Activated naive CD4-positive, alpha-beta T cell treated with anti-CD3 and anti-CD28 coated beads, Interleukin-2, amount 50 U/mL, for 24 hours (primary cell): ENCODE data around the gene PRDM7.

Experiments used
- H3K27ac Mint-ChIP-seq: one replicate; pipeline ENCODE4 v1.8.0; 2021; ENCODE audit warnings: mild to moderate bottlenecking, mixed read lengths
- H3K27me3 Mint-ChIP-seq: one replicate; pipeline ENCODE4 v1.8.0; 2021; ENCODE audit warnings: mixed read lengths
- H3K36me3 Mint-ChIP-seq: one replicate; pipeline ENCODE4 v1.8.0; 2021; ENCODE audit warnings: mixed read lengths
- H3K4me1 Mint-ChIP-seq: one replicate; pipeline ENCODE4 v1.8.0; 2021; ENCODE audit warnings: mixed read lengths
- H3K4me3 Mint-ChIP-seq: one replicate; pipeline ENCODE4 v1.8.0; 2021; ENCODE audit warnings: mild to moderate bottlenecking, mixed read lengths
- H3K9me3 Mint-ChIP-seq: one replicate; pipeline ENCODE4 v1.8.0; 2021; ENCODE audit warnings: mixed read lengths

Gene PRDM7

DNA sequence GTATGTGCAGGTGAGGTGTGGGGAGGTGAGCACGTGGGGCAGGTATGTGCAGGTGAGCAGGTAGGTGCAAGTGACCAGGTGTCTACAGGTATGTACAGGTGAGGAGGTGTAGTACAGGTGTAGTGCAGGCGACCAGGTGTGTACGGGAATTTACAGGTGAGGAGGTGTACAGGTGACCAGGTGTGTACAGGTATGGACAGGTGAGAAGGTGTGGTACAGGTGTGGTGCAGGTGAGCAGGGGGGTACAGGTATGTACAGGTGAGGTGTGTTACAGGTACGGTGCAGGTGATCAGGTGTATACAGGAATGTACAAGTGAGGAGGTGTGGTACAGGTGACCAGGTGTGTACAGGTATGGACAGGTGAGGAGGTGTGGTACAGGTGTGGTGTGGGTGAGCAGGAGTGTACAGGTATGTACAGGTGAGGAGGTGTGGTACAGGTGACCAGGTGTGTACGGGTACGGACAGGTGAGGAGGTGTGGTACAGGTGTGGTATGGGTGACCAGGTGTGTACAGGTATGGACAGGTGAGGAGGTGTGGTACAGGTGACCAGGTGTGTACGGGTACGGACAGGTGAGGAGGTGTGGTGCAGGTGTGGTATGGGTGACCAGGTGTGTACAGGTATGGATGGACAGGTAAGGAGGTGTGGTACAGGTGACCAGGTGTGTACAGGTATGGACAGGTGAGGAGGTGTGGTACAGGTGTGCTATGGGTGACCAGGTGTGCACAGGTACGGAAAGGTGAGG is 45.0 kb downstream of the PRDM7 start:
- H3K9me3 Mint-ChIP-seq = no peaks in the 10 kb centered on the region
- H3K4me1 Mint-ChIP-seq = no peaks in the 10 kb centered on the region
- no peaks in the 10 kb centered on the region for H3K27me3 Mint-ChIP-seq
- H3K36me3 Mint-ChIP-seq = peaks cover 9% of the 10 kb centered on the region
- H3K4me3 Mint-ChIP-seq = no peak overlapping the region
- H3K27ac Mint-ChIP-seq = peak overlapping the region; percentile 65

GRCh38 chr16:90031186-90031930 is 45.8 kb downstream of the PRDM7 start:
- H3K4me3 Mint-ChIP-seq = no peak overlapping the region
- peak overlapping the region; percentile 19 for H3K27ac Mint-ChIP-seq
- no peaks in the 10 kb centered on the region for H3K9me3 Mint-ChIP-seq
- H3K36me3 Mint-ChIP-seq = peaks cover 9% of the 10 kb centered on the region
- H3K4me1 Mint-ChIP-seq = peaks cover 1% of the 10 kb centered on the region
- H3K27me3 Mint-ChIP-seq = no peaks in the 10 kb centered on the region

DNA sequence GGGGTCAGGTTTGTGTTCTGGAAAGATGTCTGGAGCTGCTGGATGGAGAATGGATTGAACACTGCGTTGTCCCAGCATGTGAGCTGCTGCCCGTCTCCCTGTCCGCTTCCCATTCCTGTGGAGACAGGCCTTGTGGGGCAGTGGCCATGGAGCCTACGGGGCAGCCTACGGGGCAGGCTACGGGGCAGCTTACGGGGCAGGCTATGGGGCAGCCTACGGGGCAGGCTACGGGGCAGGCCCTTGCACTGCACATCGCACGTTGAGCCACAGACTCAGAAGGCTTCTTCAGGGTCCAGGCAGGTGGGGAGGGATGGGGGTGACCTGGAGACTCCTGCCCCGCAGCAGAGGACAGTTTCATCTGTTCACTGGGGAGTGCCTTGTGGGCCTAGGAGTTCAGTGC is 48.1 kb downstream of the PRDM7 start:
- Mint-ChIP-seq H3K4me1 (peaks cover 11% of the 10 kb centered on the region), H3K27me3 (no peaks in the 10 kb centered on the region), H3K9me3 (no peaks in the 10 kb centered on the region)

DNA sequence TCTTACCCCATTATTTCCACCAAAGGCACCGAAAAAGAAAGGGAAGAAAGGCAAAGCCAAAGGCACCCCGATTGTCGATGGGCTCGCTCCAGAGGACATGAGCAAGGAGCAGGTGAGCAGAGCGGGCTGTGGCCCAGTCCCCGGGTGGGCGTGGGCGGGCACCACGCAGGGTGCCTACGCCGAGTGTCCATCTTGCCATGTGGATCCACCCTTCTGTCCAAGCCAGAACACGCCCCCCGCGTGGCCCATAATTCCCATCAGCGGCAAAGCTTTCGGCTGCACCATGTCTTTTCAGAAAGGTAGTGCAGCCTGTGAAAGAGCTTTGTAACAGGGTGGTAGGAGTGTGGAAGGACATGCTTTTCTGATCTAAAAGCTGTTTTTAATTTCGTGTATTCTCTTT is 49.5 kb downstream of the PRDM7 start:
- Mint-ChIP-seq H3K36me3 (peaks cover 8% of the 10 kb centered on the region), H3K9me3 (no peaks in the 10 kb centered on the region), H3K4me3 (no peak overlapping the region), H3K27ac (no peak overlapping the region), H3K27me3 (no peaks in the 10 kb centered on the region), H3K4me1 (peaks cover 11% of the 10 kb centered on the region)

More for the DNA sequence above, 48.1 kb downstream of the PRDM7 start:
- H3K27ac Mint-ChIP-seq = no peak overlapping the region
- H3K36me3 Mint-ChIP-seq = peaks cover 9% of the 10 kb centered on the region
- no peak overlapping the region for H3K4me3 Mint-ChIP-seq

DNA sequence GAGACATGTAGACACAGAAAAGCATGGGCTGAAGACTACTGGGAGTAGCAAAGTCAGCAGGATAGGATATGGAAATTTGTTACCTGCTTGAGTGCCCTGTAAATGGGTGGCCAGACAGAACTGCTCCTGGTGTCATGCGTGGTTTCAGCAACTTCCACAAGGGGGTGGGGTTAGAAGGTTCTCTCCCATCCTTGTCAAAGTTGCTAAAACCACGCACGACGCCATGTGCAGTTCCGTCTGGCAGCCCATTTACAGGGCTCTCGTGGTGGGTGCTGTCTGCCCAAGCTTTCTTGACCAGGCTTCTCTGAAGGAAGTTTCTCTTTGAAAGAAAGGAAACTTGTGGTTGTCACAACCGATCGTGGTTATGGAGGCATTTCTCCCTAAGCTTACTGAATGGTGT is 51.0 kb downstream of the PRDM7 start:
- peaks cover 21% of the 10 kb centered on the region for H3K4me1 Mint-ChIP-seq
- H3K9me3 Mint-ChIP-seq = peaks cover 6% of the 10 kb centered on the region
- no peaks in the 10 kb centered on the region for H3K27me3 Mint-ChIP-seq
- no peak overlapping the region for H3K27ac Mint-ChIP-seq
- no peak overlapping the region for H3K4me3 Mint-ChIP-seq
- H3K36me3 Mint-ChIP-seq = peaks cover 2% of the 10 kb centered on the region

DNA sequence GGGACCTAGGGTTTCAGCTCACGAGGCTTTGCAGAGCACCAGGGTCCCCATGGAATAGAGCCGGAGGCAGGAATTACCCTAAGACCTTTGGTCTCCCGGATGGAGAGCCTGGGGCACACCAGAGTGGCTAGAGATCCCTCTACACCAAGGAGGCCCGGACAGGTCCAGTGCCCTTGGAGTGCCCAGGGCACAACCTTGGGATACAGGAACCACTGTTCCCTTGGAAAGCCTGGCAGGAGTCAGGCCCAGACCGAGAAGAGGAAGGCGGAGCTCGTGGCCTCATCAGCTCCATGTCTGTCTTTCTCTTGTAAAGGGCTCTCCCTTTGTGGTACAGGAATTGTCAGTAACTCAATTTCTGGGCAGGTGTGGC is 54.1 kb downstream of the PRDM7 start:
- Mint-ChIP-seq H3K9me3 (peaks cover 6% of the 10 kb centered on the region), H3K4me3 (peak overlapping the region; percentile 83), H3K36me3 (no peaks in the 10 kb centered on the region), H3K27ac (no peak overlapping the region), H3K27me3 (peaks cover 2% of the 10 kb centered on the region), H3K4me1 (peaks cover 27% of the 10 kb centered on the region)

GRCh38 chr16:90022209-90023077 is 54.7 kb downstream of the PRDM7 start:
- Mint-ChIP-seq H3K27ac (peak overlapping the region; percentile 86), H3K36me3 (no peaks in the 10 kb centered on the region), H3K9me3 (peaks cover 6% of the 10 kb centered on the region), H3K4me1 (peaks cover 27% of the 10 kb centered on the region), H3K27me3 (peaks cover 2% of the 10 kb centered on the region), H3K4me3 (peak overlapping the region; percentile 83)

DNA sequence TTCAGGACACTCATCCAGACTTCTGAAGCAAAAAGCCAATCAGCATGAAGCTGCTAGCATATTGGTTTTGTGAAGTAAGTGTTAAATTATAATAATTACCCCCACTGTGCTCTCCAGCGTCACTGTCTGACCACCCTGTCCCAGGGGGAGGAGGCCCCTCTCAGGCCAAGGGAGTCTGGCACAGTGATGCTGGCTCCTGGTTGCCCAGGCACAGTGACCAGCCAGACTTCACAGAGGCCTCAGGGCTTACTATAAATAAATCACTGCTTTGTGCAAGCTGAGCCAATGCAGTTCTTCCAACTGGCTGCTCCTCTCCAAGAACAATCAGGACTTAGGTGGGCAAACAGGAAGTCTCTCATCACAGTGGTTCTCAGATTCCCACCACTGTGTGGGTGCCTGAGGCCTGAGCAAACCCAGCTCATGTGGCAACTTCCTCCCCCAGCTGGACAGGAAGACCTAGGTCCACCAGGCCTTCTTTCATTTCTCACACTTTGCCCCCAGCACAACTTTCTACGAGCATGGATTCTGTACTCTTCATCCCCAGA is 56.2 kb downstream of the PRDM7 start:
- Mint-ChIP-seq H3K4me3 (no peak overlapping the region), H3K27ac (peak overlapping the region; percentile 51), H3K9me3 (peaks cover 6% of the 10 kb centered on the region), H3K36me3 (no peaks in the 10 kb centered on the region), H3K27me3 (peaks cover 2% of the 10 kb centered on the region), H3K4me1 (peaks cover 22% of the 10 kb centered on the region)

- H3K36me3 Mint-ChIP-seq = no peaks in the 10 kb centered on the region
- peak overlapping the region; percentile 69 for H3K27ac Mint-ChIP-seq
- H3K27me3 Mint-ChIP-seq = peaks cover 2% of the 10 kb centered on the region
- peak overlapping the region; percentile 85 for H3K4me3 Mint-ChIP-seq
- H3K4me1 Mint-ChIP-seq = peaks cover 20% of the 10 kb centered on the region
- peaks cover 6% of the 10 kb centered on the region for H3K9me3 Mint-ChIP-seq
These were observed 56.8 kb downstream of the PRDM7 start for GRCh38 chr16:90020260-90020837.

DNA sequence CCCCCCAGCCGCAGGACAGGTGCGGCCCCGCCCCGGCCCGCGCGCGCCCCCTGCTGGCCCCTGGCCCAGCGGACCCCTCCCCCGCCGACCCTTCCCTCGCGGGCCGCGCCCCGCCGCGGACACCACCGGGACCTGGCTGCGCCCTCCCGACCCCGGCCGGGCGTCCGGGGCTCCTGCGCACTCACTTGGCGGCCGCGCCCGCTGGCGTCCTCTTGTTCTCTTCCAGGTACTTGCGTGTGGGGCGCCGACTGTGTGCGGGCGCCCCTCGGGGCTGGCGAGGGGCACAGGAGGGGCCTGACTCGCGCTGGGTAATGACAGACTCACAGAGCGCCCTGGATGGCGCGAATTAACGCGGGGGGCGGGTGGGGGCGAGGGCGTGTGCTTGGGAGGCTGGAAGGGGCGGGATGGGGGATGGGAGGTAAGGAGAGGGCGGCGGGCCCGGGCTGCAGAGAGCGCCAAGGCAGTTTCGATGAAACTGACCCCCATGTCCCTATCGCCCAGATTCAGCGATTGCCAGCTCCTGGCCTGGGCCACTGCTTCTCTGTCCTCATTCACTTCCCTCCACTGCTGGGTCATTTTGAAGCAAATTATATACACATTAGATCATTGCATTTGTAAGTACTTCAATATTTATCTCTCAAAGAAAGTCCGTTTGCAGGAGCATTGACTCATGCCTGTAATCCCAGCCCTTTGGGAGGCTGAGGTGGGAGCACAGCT is 57.4 kb downstream of the PRDM7 start:
- Mint-ChIP-seq H3K4me3 (peak overlapping the region; percentile 85), H3K27me3 (peaks cover 2% of the 10 kb centered on the region), H3K4me1 (peaks cover 20% of the 10 kb centered on the region), H3K9me3 (peaks cover 6% of the 10 kb centered on the region), H3K27ac (peak overlapping the region; percentile 69), H3K36me3 (no peaks in the 10 kb centered on the region)

DNA sequence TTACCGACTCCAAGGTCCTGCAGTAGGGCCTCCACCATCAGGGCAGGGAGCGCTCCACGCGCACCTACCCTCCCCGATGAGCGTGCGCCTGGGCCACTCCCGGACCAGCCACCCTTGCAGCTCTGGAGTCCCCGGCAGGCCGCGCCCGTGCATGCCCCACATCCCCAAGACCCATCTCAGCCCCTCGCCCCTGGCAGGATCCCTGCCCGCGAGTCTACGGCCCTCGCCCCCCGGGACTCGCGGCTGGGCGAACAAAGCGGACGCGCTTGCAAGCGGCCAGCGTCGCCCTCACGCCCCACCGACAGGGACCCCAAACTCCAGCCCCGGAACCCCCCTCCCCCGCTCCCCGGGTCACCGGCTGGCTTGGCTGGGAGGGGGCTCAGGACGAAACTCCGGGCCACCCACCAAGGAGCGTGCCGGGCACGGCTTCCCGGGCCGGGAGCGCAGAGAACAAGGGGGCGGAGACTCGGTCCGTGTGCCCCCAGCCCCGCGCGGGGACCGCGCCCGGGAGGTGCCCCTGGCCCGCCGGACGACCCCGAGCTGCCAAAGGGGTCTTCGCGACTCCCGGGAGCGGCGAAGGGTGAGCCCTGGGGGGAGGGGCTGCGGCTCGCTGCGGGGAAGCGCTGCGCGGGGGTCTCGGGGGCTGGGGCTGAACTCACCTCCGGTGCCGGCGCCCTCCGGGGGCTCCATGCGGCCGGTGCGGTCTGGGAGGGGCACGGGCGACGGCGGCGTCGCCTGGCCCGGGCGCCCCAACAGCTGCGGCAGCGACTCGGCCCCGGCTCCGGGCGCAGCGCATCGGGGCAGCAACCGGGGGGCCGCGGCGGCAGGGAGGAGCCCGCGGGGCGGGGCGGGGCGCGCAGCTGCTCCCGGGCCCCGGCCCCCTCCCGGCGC is 58.2 kb downstream of the PRDM7 start, which contains the start of gene DBNDD1:
Gene DBNDD1 (minus strand): TSS at position 805 of the 891 bp plus-strand sequence. CDS start 115 bp downstream, at position 690.
- Mint-ChIP-seq H3K4me1 (peaks cover 16% of the 10 kb centered on the region), H3K27ac (peak within 1 kb of the TSS; percentile 69), H3K9me3 (peaks cover 6% of the 10 kb centered on the region), H3K27me3 (peaks cover 2% of the 10 kb centered on the region), H3K36me3 (no peaks in the 10 kb centered on the region), H3K4me3 (peak within 1 kb of the TSS; percentile 85)

- H3K9me3 Mint-ChIP-seq = peaks cover 6% of the 10 kb centered on the region
- no peak overlapping the region for H3K27ac Mint-ChIP-seq
- peaks cover 2% of the 10 kb centered on the region for H3K27me3 Mint-ChIP-seq
- H3K4me3 Mint-ChIP-seq = peak overlapping the region; percentile 81
- peaks cover 16% of the 10 kb centered on the region for H3K4me1 Mint-ChIP-seq
- H3K36me3 Mint-ChIP-seq = no peaks in the 10 kb centered on the region
These were observed 58.9 kb downstream of the PRDM7 start for GRCh38 chr16:90018297-90018651.

GRCh38 chr16:90016339-90016950 is 60.7 kb downstream of the PRDM7 start:
- Mint-ChIP-seq H3K4me1 (peaks cover 9% of the 10 kb centered on the region), H3K27ac (no peak overlapping the region), H3K36me3 (no peaks in the 10 kb centered on the region), H3K4me3 (no peak overlapping the region), H3K27me3 (peaks cover 2% of the 10 kb centered on the region), H3K9me3 (no peaks in the 10 kb centered on the region)
